Parathyroid adenoma (tissue), 2 donors: Measurements from ENCODE around the gene RNASE8.

ENCODE experiments used
- H2AFZ ChIP-seq: fragments of 300-600 bp; sonication (generic); one replicate; pipeline ENCODE4 v1.7.0; 2017; ENCODE audit warnings: antibody characterized with exemption, mild to moderate bottlenecking
- H3K27ac ChIP-seq: fragments of 300-600 bp; sonication (generic); one replicate; pipeline ENCODE4 v1.7.0; 2017
- H3K27me3 ChIP-seq: fragments of 300-600 bp; sonication (generic); one replicate; pipeline ENCODE4 v1.7.0; 2017; ENCODE audit warnings: low read length; ENCODE audit not compliant: control insufficient read depth, insufficient read depth
- H3K36me3 ChIP-seq: fragments of 300-600 bp; sonication (generic); one replicate; pipeline ENCODE4 v1.7.0; 2017; ENCODE audit warnings: low read length; ENCODE audit not compliant: control insufficient read depth, insufficient read depth
- H3K4me1 ChIP-seq: fragments of 300-600 bp; sonication (generic); one replicate; pipeline ENCODE4 v1.7.0; 2017; ENCODE audit warnings: control low read depth
- H3K4me2 ChIP-seq: fragments of 300-600 bp; sonication (generic); one replicate; pipeline ENCODE4 v1.7.0; 2017; ENCODE audit warnings: low read length
- H3K4me3 ChIP-seq: fragments of 300-600 bp; sonication (generic); one replicate; pipeline ENCODE4 v1.7.0; 2017; ENCODE audit warnings: low read depth, low read length
- H3K79me2 ChIP-seq: fragments of 300-600 bp; sonication (generic); one replicate; pipeline ENCODE4 v1.7.0; 2017; ENCODE audit warnings: control low read depth
- H3K9ac ChIP-seq: fragments of 300-600 bp; sonication (generic); one replicate; pipeline ENCODE4 v1.7.0; 2017; ENCODE audit warnings: mild to moderate bottlenecking
- H3K9me3 ChIP-seq: fragments of 300-600 bp; sonication (generic); one replicate; pipeline ENCODE4 v1.7.0; 2017; ENCODE audit warnings: low read length; ENCODE audit not compliant: control insufficient read depth
- CTCF ChIP-seq: fragments of 300-600 bp; sonication (generic); IDR thresholded peaks from one replicate; pipeline ENCODE4 v1.7.0; 2017; ENCODE audit warnings: antibody characterized with exemption, mild to moderate bottlenecking
- donor health status: primary hyperparathyroidism.

The RNASE8 gene

GRCh38 chr14:21034707-21035106 lies 22.9 kb upstream of the RNASE8 start, which contains the start of gene RNASE13:
Gene RNASE13 (minus strand): TSS chr14:21034807. CDS start chr14:21034288, 519 bp downstream.
- no peaks in the 10 kb centered on the region for H3K27me3 ChIP-seq
- H3K36me3 ChIP-seq = no peaks in the 10 kb centered on the region
- peaks cover 28% of the 10 kb centered on the region for H3K4me1 ChIP-seq
- H3K4me2 ChIP-seq = no peak within 1 kb of the TSS
- TF ChIP-seq CTCF = no peak
- H3K27ac ChIP-seq = peak within 1 kb of the TSS; percentile 45
- no peaks in the 10 kb centered on the region for H3K9me3 ChIP-seq
- no peaks in the 10 kb centered on the region for H3K79me2 ChIP-seq
- peak within 1 kb of the TSS; percentile 61 for H2AFZ ChIP-seq
- H3K9ac ChIP-seq = no peak within 1 kb of the TSS
- no peak within 1 kb of the TSS for H3K4me3 ChIP-seq

- H2AFZ ChIP-seq = no peak overlapping the region
- H3K27me3 ChIP-seq = no peaks in the 10 kb centered on the region
- no peak overlapping the region for H3K4me3 ChIP-seq
- no peaks in the 10 kb centered on the region for H3K36me3 ChIP-seq
- TF ChIP-seq CTCF = no peak
- no peaks in the 10 kb centered on the region for H3K79me2 ChIP-seq
- no peak overlapping the region for H3K9ac ChIP-seq
- no peak overlapping the region for H3K4me2 ChIP-seq
- peaks cover 43% of the 10 kb centered on the region for H3K4me1 ChIP-seq
- H3K9me3 ChIP-seq = no peaks in the 10 kb centered on the region
- no peak overlapping the region for H3K27ac ChIP-seq
Measured at GRCh38 chr14:21036751-21037150, 20.9 kb upstream of the RNASE8 start.

- Histone ChIP-seq H3K27ac (no peak overlapping the region), H3K36me3 (no peaks in the 10 kb centered on the region)
- no peak for TF ChIP-seq CTCF
Measured at GRCh38 chr14:21037156-21037555, 20.5 kb upstream of the RNASE8 start.

GRCh38 chr14:21038441-21039422 lies 18.9 kb upstream of the RNASE8 start:
- Histone ChIP-seq H3K36me3 (no peaks in the 10 kb centered on the region), H3K4me3 (no peak overlapping the region), H3K9me3 (no peaks in the 10 kb centered on the region), H3K4me1 (peaks cover 63% of the 10 kb centered on the region), H3K27ac (peak overlapping the region; percentile 87), H2AFZ (peak overlapping the region; percentile 61), H3K79me2 (no peaks in the 10 kb centered on the region), H3K9ac (no peak overlapping the region), H3K27me3 (no peaks in the 10 kb centered on the region), H3K4me2 (peak overlapping the region; percentile 32)
- TF ChIP-seq CTCF = no peak

More at GRCh38 chr14:21037156-21037555, 20.5 kb upstream of the RNASE8 start:
- Histone ChIP-seq H3K4me3 (no peak overlapping the region), H3K27me3 (no peaks in the 10 kb centered on the region), H3K9ac (no peak overlapping the region), H3K4me2 (no peak overlapping the region), H3K4me1 (peaks cover 47% of the 10 kb centered on the region), H3K79me2 (no peaks in the 10 kb centered on the region), H2AFZ (no peak overlapping the region), H3K9me3 (no peaks in the 10 kb centered on the region)
